ENCODE results near the gene ZNF423.

- TF ChIP-seq ZNF274 (IDR thresholded peaks at IDR 0.05; ENCODE audit: low read depth, low read length), result no peak
- TF ChIP-seq SUZ12 (IDR thresholded peaks at IDR 0.05; ENCODE audit: extremely low read depth, insufficient read depth, insufficient read length), result no peak
- TF ChIP-seq YY1 (IDR thresholded peaks at IDR 0.05; ENCODE audit: insufficient read depth, insufficient read length), result no peak
Measured at GRCh38 chr16:49733313-49734009, 122.5 kb downstream of the ZNF423 start.
